ENCODE results near the gene MRGPRX2. TPM values are rescaled to one million over a fixed set of nuclear protein-coding genes. Genes with fewer than 3 reads are reported as not detected.

MRGPRX2 gene
- total and polyA plus RNA-seq, 10 of the 15 experiments (the other 5 are each of a cell fraction or from before 2014, with no cell fraction given), result 0.03 to 0.11 TPM; not detected in 8

GRCh38 chr11:19040051-19040450 lies 20.5 kb downstream of the MRGPRX2 start:
- Histone ChIP-seq H3K36me3 (ENCODE audit: control insufficient read depth in 2 of 2, insufficient read depth in 2 of 2, low read length in 1 of 2) (no peaks in the 10 kb centered on the region), H3K9ac (ENCODE audit: control insufficient read depth, insufficient read depth, low read length) (no peak overlapping the region), H3K27ac (ENCODE audit: control insufficient read depth, insufficient read depth) (no peak overlapping the region), H2AFZ (ENCODE audit: control insufficient read depth, low read depth, low read length) (no peak overlapping the region), H3K27me3 (replicated peaks in 1 of 2; ENCODE audit: control insufficient read depth in 2 of 2, insufficient read depth in 2 of 2, low read length in 1 of 2) (no peaks in the 10 kb centered on the region), H3K4me3 (no peak overlapping the region), H3K9me3 (replicated peaks; ENCODE audit: control insufficient read depth, insufficient read depth, low read length) (no peaks in the 10 kb centered on the region), H3K4me1 (ENCODE audit: control insufficient read depth, insufficient read depth, low read length) (no peaks in the 10 kb centered on the region), H4K20me1 (ENCODE audit: control insufficient read depth, insufficient read depth) (no peaks in the 10 kb centered on the region), H3K79me2 (ENCODE audit: control insufficient read depth, insufficient read depth, low read length) (no peaks in the 10 kb centered on the region), H3K4me2 (ENCODE audit: control insufficient read depth, insufficient read depth) (no peak overlapping the region)
- ChIA-PET CTCF (interaction anchor here (1.2 kb wide), 1 partner anchor 265 kb away, joined by 3 read pairs; no protein-coding TSS in a partner anchor), SMC1A (ENCODE audit: uncharacterized antibody, unreplicated experiment) (no interaction called here), POLR2A (no interaction called here), RAD21 (ENCODE audit: unreplicated experiment) (no interaction called here)
- in situ Hi-C loops (cut with MboI) (no loop called here), intact Hi-C loops (cut with micrococcal nuclease; ENCODE audit: unreplicated experiment) (no loop called here)
- BruUV-seq (replicated peaks), result no TSS peak
- 40% methylated on average over 10 of the region's 10 CpGs for WGBS (ENCODE audit: insufficient coverage, insufficient replicate concordance, low lambda C conversion rate, missing lambda C conversion rate)
- DNase-seq (ENCODE audit: low read depth, low spot score) (no peak), ATAC-seq (no peak), FAIRE-seq (no peak)
- TF ChIP-seq USF1 (IDR thresholded peaks at IDR 0.05; ENCODE audit: borderline replicate concordance, extremely low read length, insufficient read depth, low read depth, low read length) (no peak), FOXM1 (IDR thresholded peaks at IDR 0.05; ENCODE audit: low read depth, low read length) (no peak), CHD1 (IDR thresholded peaks at IDR 0.05; ENCODE audit: low read depth, low read length) (no peak), MEF2B (IDR thresholded peaks at IDR 0.05; ENCODE audit: partially characterized antibody, poor library complexity, severe bottlenecking) (no peak), ZNF207 (IDR thresholded peaks at IDR 0.05; ENCODE audit: borderline replicate concordance) (no peak), ATF3 (IDR thresholded peaks at IDR 0.05; ENCODE audit: borderline replicate concordance, extremely low read depth, low read depth, low read length) (no peak)

GRCh38 chr11:19039409-19039808 lies 21.1 kb downstream of the MRGPRX2 start:
- ChIA-PET POLR2A (no interaction called here), RAD21 (ENCODE audit: unreplicated experiment) (no interaction called here), CTCF (interaction anchor here (1.2 kb wide), 1 partner anchor 264 kb away, joined by 3 read pairs; no protein-coding TSS in a partner anchor), SMC1A (ENCODE audit: uncharacterized antibody, unreplicated experiment) (no interaction called here)
- H3K79me2 ChIP-seq (ENCODE audit: control insufficient read depth, insufficient read depth, low read length), result no peaks in the 10 kb centered on the region
- no peak overlapping the region for H3K4me2 ChIP-seq (ENCODE audit: control insufficient read depth, insufficient read depth)
- H3K9me3 ChIP-seq (replicated peaks; ENCODE audit: control insufficient read depth, insufficient read depth, low read length), result no peaks in the 10 kb centered on the region
- no peaks in the 10 kb centered on the region for H3K36me3 ChIP-seq (ENCODE audit: control insufficient read depth in 2 of 2, insufficient read depth in 2 of 2, low read length in 1 of 2)
- in situ Hi-C loops (cut with MboI), result no loop called here
- H3K27ac ChIP-seq (ENCODE audit: control insufficient read depth, insufficient read depth), result no peak overlapping the region
- BruUV-seq (replicated peaks), result no TSS peak
- no peak for FAIRE-seq
- TF ChIP-seq HDGF (IDR thresholded peaks at IDR 0.05) (no peak), JUNB (IDR thresholded peaks at IDR 0.05) (no peak), NR2C2 (IDR thresholded peaks at IDR 0.05; ENCODE audit: borderline replicate concordance, control insufficient read depth, insufficient read length, low read depth) (no peak), BCL11A (IDR thresholded peaks at IDR 0.05; ENCODE audit: low read depth, low read length) (no peak), TCF7 (IDR thresholded peaks at IDR 0.05; ENCODE audit: borderline replicate concordance) (no peak)
- ATAC-seq, result no peak
- intact Hi-C loops (cut with micrococcal nuclease; ENCODE audit: unreplicated experiment), result no loop called here
- H4K20me1 ChIP-seq (ENCODE audit: control insufficient read depth, insufficient read depth), result no peaks in the 10 kb centered on the region
- H2AFZ ChIP-seq (ENCODE audit: control insufficient read depth, low read depth, low read length), result no peak overlapping the region
- H3K9ac ChIP-seq (ENCODE audit: control insufficient read depth, insufficient read depth, low read length), result no peak overlapping the region
- WGBS (ENCODE audit: insufficient coverage, insufficient replicate concordance, low lambda C conversion rate, missing lambda C conversion rate), result 30% methylated on average over 1 of the region's 1 CpG
- H3K4me3 ChIP-seq, result no peak overlapping the region
- H3K4me1 ChIP-seq (ENCODE audit: control insufficient read depth, insufficient read depth, low read length), result no peaks in the 10 kb centered on the region
- DNase-seq (ENCODE audit: low read depth, low spot score), result no peak
- no peaks in the 10 kb centered on the region for H3K27me3 ChIP-seq (replicated peaks in 1 of 2; ENCODE audit: control insufficient read depth in 2 of 2, insufficient read depth in 2 of 2, low read length in 1 of 2)

Measured in GM12878 (cell line).